ELR (cell line): Measurements from ENCODE around the gene ZNF503.
"Not testable (repeated sequence)": the region's sequence is repeated elsewhere in the genome, so short reads cannot be mapped to it uniquely, and the experiment has no call there.

Experiments
- DNase-seq: peaks from one replicate; pipeline ENCODE4 v3.0.0-alpha.2; 2015; ENCODE audit warnings: low read depth

The ZNF503 gene

GRCh38 chr10:75395066-75395931 is 6.3 kb downstream of the ZNF503 start:
- DNase-seq = peak; percentile 30

DNA sequence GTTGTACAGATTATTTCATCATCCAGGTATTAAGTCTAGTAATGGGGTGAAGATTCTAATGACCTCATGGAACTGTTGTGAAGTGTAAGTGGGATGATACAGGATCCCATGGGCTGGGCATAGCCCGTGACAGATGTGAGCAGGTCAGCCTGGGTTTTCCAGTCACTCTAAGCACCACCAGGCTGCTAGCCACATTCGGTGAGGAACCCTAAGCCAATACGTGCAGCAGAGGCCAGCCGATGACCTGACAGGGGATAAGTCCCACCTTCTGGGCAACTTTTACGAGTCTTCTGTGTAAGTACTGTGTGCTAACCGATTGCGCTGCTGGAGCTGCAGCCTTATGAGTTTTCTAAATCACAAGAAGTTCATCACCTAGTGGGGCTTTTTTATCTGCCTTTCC is 7.3 kb downstream of the ZNF503 start:
- DNase-seq = no peak

GRCh38 chr10:75392744-75393143 is 8.8 kb downstream of the ZNF503 start:
- DNase-seq = no peak

GRCh38 chr10:75392271-75392670 is 9.3 kb downstream of the ZNF503 start:
- no peak for DNase-seq

- no peak for DNase-seq
These were observed 11.4 kb downstream of the ZNF503 start for GRCh38 chr10:75390178-75390577.

DNA sequence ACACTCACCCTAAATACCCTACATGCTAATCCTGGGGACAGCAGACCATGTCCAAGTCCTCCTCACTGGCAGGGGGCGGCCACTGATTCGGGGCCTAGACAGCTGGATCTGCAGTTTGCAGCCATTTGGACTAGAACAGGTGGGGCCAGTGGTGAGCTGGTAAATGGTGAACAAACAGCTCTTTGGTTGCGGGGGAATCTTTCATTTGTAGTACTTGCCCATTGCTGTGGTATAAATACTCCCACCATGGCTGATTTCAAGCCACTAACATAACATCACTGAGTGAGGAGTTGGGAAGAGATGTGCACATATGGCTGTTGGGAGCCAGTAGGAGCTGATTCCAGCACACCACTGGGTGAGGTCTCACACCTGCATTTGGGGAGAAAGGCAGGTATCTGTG is 13.5 kb downstream of the ZNF503 start:
- DNase-seq = no peak

- no peak for DNase-seq
These were observed 15.4 kb downstream of the ZNF503 start for GRCh38 chr10:75386128-75386527.

GRCh38 chr10:75379817-75380216 is 21.7 kb downstream of the ZNF503 start:
- DNase-seq = no peak

DNA sequence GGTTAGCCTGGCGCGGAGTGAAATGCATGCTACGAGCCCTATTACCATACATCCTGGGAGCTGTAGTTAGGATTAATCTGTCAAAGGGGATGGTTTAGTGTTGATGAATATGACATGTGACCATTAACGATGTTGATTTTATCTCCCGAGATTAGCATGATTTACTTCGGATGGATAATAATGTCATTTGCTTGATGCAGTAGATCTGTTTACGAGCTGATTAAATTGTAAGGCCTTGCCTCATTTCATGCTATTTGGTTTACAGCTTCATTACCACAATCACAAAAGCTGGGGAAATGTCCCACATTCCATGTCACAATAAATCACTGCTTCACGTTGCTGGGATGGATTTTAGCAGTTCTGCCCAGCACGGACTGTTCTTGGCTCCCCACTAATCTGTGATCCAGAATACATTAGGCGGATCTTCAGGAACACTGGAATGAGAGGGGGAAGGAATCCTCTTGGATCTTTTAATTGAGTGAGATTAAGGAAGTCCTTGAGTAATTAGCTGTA is 22.3 kb downstream of the ZNF503 start:
- DNase-seq = no peak

- no peak for DNase-seq
These were observed 23.2 kb downstream of the ZNF503 start for GRCh38 chr10:75378379-75378778.

- no peak for DNase-seq
These were observed 23.7 kb downstream of the ZNF503 start for GRCh38 chr10:75377869-75378268.

DNA sequence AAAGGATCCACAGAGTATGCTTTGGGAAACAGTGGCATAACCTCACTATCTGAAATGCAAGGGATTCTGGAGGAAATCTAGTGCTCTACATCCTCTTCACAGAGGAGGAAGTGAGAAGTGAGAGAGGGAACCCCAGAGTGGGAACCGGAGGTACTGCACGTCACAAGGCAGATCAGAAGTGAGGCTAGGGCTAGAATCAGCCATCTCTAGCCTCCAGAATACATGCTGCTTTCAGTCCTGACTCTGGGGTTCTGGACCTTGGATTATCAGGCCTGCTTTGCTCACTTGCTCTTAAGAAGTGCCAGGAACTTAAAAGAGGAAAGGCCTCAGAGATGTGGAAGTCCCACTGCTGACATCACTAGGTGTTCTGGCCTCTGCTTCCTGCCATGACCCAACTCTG is 25.7 kb downstream of the ZNF503 start:
- DNase-seq = no peak

DNA sequence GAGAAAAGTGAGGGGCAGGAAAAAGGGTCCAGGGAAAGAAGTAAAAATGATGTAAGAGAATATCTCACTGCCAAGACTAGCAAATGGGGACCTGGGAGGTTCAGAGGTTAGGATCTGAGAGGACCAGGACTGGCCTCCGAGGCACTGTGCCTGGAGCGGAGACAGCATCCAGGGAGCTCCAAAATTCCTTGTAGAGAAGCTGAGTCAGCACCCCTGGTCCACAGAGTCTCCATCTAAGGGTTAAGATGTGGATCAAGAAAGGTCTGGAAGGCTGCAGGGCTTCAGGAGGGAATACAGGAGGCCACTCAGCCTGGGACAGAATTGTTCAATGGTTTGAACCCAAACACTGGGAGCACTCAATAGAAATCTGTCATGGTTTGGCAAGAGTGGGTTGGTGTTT is 30.6 kb downstream of the ZNF503 start:
- DNase-seq = no peak

- DNase-seq = not testable (repeated sequence)
These were observed 31.7 kb downstream of the ZNF503 start for GRCh38 chr10:75369838-75370237.

DNA sequence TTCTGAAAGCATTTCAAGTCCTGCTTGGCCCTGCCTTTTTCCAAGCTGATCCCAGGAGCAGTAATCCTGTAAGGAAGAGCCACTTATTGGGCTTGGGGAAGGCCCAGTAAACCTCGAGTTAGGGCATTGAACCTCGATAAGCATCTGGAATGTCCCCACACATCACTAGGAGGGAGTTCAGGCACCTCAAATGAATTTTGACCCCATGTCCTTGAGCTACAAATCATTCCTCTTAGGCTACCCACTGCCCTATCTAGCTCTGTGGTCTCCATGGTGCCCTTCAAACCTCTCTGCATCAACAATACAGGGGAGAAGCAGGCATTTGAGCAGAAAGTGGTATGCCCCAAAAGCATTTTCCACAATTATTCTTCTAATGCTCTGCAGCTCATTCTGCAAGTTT is 33.7 kb downstream of the ZNF503 start:
- DNase-seq = no peak

DNA sequence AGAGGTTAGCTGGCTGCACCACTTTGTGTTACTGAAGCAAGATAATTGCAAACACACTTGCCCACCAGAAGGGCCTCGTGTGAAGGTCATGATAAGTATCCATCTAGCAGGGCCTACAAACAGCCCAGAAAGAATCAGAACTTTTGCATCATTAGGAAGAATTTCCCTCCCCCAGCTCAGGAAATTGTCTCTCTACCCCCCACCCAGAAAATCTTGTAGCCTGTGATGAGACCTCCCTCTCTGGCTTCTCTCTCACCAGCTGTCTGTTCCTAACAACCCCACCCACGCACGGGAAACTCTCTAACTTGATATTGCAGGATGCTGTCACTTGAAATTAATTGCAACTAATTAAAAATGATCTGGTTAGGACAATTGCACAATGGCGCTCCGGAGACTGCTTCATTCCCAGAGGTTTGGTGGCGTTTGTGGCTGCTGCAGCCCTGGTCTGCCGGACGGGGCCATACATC is 34.5 kb downstream of the ZNF503 start:
- DNase-seq = no peak

- no peak for DNase-seq
These were observed 38.1 kb downstream of the ZNF503 start for GRCh38 chr10:75363431-75363830.

DNA sequence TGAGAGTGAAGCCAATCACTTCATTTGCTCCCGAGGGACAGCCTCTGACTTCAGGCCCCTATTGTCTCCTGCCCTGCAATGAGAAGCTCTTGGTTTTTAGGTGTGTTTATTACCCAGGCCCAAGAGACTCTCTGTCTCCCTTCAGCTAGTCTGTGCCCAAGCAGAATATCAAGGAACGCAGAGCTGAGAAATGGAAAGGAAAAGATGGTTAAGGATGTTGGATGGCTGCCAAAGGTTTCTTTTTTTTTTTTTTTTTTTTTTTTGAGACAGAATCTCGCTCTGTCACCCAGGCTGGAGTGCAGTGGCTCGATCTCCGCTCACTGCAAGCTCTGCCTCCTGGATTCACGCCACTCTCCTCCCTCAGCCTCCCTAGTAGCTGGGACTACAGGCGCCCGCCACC is 41.7 kb downstream of the ZNF503 start:
- not testable (repeated sequence) for DNase-seq

- peak; percentile 88 for DNase-seq
These were observed 42.6 kb downstream of the ZNF503 start for GRCh38 chr10:75358835-75359421.

- DNase-seq = no peak
These were observed 43.4 kb downstream of the ZNF503 start for GRCh38 chr10:75358132-75358531.

DNA sequence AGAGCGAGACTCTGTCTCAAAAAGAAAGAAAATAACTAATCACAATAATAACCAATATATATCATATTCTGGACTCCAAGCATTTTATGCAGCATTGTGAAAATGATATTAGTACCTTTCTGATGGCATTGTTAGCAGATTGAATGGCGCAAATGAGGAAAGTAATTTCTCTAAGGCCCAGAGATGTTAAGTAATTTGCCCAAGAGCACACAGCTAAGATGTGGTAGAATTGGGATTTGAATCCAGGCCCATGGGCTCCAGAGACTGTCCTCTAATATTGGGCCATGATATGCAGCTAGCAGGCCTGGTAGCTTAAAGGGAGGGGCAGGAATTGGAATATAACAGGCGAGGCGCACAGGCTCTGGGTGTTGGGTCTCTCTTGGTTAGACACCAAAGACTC is 44.1 kb downstream of the ZNF503 start:
- no peak for DNase-seq

GRCh38 chr10:75356484-75356883 is 45.1 kb downstream of the ZNF503 start:
- DNase-seq = no peak

GRCh38 chr10:75355706-75356105 is 45.9 kb downstream of the ZNF503 start:
- DNase-seq = peak; percentile 21
